ENCODE measurements around the gene FBXO9.

The FBXO9 gene

DNA sequence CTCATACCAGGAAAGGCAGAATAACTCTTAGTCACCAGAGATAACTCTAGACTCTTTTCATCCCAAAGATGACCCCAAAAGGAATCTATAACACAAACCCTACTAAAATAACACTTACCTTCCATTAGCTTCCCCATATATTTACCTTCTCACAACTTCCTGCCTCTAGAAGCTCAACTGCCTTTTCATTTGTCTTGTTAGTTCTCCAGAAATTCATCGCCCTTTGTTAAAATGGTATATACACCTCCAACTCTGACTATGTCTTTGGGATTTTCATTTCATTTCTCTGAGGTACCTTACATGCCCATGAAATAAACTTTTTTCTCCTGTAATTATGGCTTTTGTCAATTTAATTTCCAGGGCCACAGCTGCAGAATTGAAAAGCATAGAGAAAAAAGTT, 49.9 kb downstream of the FBXO9 start:
- no peak for TF ChIP-seq CTCF (conservative IDR thresholded peaks at IDR 0.05; ENCODE audit: low read depth, low read length)
- H3K4me3 ChIP-seq (ENCODE audit: low read depth, low read length) = no peak overlapping the region
- no peak for DNase-seq (ENCODE audit: low read depth)

DNA sequence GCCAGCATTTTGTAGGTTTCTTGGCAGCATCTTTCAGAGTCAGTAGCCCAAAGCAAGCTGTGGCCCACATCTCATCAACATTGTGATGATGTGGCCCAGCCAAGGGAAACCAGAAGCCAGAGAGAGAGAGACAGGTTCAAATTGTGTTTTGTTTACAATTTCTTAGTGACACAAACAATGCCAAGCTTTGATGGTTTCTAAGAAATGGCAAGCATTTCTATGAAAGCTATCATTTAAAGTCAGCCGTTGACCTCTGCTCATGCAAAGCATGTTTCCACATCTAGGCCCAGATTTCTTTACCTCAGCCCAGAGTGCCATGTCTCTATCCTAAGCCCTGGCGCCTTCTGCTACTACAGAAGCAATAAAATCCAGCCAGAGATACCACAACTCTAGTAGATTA, 50.5 kb downstream of the FBXO9 start:
- no peak overlapping the region for H3K4me3 ChIP-seq (ENCODE audit: low read depth, low read length)
- no peak for TF ChIP-seq CTCF (conservative IDR thresholded peaks at IDR 0.05; ENCODE audit: low read depth, low read length)
- no peak for DNase-seq (ENCODE audit: low read depth)

GRCh38 chr6:53119349-53119748, 54.1 kb downstream of the FBXO9 start:
- DNase-seq (ENCODE audit: low read depth) = no peak
- H3K4me3 ChIP-seq (ENCODE audit: low read depth, low read length) = no peak overlapping the region
- no peak for TF ChIP-seq CTCF (conservative IDR thresholded peaks at IDR 0.05; ENCODE audit: low read depth, low read length)

GRCh38 chr6:53119772-53120409, 54.7 kb downstream of the FBXO9 start:
- H3K4me3 ChIP-seq (ENCODE audit: low read depth, low read length) = no peak overlapping the region
- TF ChIP-seq CTCF (conservative IDR thresholded peaks at IDR 0.05; ENCODE audit: low read depth, low read length) = no peak
- peak; percentile 55 for DNase-seq (ENCODE audit: low read depth)

DNA sequence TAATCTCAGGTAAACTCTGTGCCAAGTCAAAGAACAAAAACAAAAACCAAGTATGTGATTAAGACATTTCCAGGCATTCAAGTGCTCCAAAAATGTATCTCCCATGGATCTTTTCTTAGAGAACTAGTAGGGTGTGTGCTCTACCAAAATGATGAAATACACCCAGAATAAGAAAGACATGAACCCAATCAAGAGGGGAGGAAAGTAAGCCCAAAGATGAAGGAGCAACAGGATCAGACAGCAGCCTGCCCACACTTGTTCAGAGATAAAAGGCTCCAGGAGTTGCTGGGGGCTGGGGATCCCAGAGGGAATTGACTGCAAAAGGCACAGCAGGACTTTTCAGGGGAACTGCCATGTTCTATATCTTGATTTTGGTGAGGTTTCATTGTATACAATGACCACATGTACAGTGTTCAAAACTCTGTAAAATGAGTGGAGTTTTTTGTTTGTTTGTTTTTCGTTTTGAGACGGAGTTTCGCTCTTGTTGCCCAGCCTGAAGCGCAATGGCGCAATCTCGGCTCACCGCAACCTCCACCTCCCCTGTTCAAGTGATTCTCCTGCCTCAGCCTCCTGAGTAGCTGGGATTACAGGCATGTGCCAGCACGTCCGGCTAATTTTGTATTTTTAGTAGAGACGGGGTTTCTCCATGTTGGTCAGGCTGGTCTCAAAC, 59.1 kb downstream of the FBXO9 start:
- no peak for DNase-seq (ENCODE audit: low read depth)
- no peak for TF ChIP-seq CTCF (conservative IDR thresholded peaks at IDR 0.05; ENCODE audit: low read depth, low read length)
- no peak overlapping the region for H3K4me3 ChIP-seq (ENCODE audit: low read depth, low read length)

DNA sequence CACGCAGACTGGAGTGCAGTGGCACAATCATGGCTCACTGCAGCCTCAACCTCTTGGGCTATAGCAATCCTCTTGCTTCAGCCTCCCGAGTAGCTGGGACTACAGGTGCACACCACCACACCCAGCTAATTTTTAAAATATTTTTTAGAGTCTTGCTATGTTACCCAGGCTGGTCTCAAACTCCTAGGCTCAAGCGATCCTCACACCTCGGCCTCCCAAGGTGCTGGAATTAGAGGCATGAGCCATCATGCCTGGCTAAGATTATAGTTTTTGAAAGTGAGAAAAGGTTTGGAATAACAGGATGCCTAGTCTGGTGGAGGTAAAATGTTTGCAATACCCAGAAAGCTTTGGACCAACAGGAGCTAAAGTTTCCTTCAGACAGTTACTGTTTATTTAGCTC, 60.1 kb downstream of the FBXO9 start:
- no peak overlapping the region for H3K4me3 ChIP-seq (ENCODE audit: low read depth, low read length)
- DNase-seq (ENCODE audit: low read depth) = no peak
- TF ChIP-seq CTCF (conservative IDR thresholded peaks at IDR 0.05; ENCODE audit: low read depth, low read length) = no peak

DNA sequence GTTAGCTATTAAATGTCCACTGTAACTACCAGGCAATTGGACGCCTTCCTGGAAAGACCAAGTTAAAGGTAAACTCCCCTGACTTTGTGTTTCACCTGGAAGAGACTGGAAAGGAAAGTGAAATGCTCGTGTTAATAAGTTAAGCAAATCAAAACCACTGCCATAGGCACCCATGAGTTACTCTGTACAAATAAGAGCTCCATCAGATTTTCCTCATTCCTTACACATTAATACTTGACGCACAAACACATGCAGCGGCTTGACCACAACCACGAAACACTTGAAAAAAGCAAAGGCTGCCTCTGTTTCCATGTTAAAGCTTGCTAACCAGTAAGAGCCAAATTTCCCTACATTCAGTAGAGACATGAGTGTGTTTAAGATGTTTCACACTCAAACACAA, 63.6 kb downstream of the FBXO9 start:
- no peak for TF ChIP-seq CTCF (conservative IDR thresholded peaks at IDR 0.05; ENCODE audit: low read depth, low read length)
- H3K4me3 ChIP-seq (ENCODE audit: low read depth, low read length) = no peak overlapping the region
- DNase-seq (ENCODE audit: low read depth) = no peak

Measured in choroid plexus epithelial cell (primary cell).